ENCODE measurements around the gene PDXP. TPM values are rescaled to one million over a fixed set of nuclear protein-coding genes. Genes with fewer than 3 reads are reported as not detected.
A peak's percentile ranks its signal among the peaks of the same experiment; 100 is the strongest.

PDXP gene
- total and polyA plus RNA-seq, 4 donors = 23.4 to 42.2 (median 28.5) TPM

DNA sequence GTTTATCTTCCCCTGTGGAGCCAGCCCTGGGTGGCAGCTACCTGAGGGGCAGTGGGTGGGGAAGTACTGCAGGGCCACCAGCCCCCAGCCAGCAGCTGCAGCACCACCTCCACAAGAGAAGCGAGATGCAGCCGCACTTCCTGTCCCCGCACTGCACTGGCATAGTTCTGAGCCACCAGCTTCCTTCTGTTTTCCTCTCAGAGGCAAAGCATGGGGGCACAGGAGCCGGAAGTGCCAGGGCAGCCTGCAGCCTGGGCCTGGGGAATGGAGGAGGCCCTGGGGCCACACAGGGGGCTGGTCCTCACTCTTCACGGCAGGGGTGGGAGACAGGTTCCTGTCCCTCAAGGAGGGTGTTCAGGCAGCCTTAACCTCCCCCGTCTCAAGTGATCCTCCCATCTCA lies 31.0 kb upstream of the PDXP start:
- Histone ChIP-seq H3K4me3 (ENCODE audit: low read depth in 1 of 3, low read length in 3 of 3) (no peak overlapping the region), H3K4me1 (ENCODE audit: control insufficient read depth in 4 of 4, insufficient read depth in 4 of 4, low read length in 3 of 4) (peaks cover 16 to 57% (median 50%) of the 10 kb centered on the region in 4 donors), H3K36me3 (ENCODE audit: control insufficient read depth in 4 of 4, insufficient read depth in 3 of 4, low read depth in 1 of 4, low read length in 3 of 4) (peaks cover 0 to 11% (median 5%) of the 10 kb centered on the region in 4 donors), H3K9me3 (ENCODE audit: control insufficient read depth in 4 of 4, low read length in 3 of 4) (no peaks in the 10 kb centered on the region), H3K27ac (ENCODE audit: low read depth in 1 of 2, low read length in 2 of 2) (peak overlapping the region in 1 of 2 donors; percentile 9), H3K27me3 (ENCODE audit: control insufficient read depth in 4 of 4, insufficient read depth in 4 of 4, low read length in 3 of 4) (no peaks in the 10 kb centered on the region), H3K9ac (ENCODE audit: low read depth in 1 of 2, low read length in 2 of 2) (no peak overlapping the region)
- no peak for DNase-seq (ENCODE audit: low spot score)
- 70% methylated on average over 6 of the region's 6 CpGs for WGBS
- TF ChIP-seq EGR1 (IDR thresholded peaks at IDR 0.05; ENCODE audit: low read depth in 2 of 2) (no peak), FOXA1 (IDR thresholded peaks at IDR 0.05) (no peak), MAX (IDR thresholded peaks at IDR 0.05) (no peak), TAF1 (conservative IDR thresholded peaks at IDR 0.05) (no peak), SP1 (IDR thresholded peaks at IDR 0.05) (no peak), RXRA (IDR thresholded peaks at IDR 0.05) (no peak)
- TF ChIP-seq, protein P1, sequence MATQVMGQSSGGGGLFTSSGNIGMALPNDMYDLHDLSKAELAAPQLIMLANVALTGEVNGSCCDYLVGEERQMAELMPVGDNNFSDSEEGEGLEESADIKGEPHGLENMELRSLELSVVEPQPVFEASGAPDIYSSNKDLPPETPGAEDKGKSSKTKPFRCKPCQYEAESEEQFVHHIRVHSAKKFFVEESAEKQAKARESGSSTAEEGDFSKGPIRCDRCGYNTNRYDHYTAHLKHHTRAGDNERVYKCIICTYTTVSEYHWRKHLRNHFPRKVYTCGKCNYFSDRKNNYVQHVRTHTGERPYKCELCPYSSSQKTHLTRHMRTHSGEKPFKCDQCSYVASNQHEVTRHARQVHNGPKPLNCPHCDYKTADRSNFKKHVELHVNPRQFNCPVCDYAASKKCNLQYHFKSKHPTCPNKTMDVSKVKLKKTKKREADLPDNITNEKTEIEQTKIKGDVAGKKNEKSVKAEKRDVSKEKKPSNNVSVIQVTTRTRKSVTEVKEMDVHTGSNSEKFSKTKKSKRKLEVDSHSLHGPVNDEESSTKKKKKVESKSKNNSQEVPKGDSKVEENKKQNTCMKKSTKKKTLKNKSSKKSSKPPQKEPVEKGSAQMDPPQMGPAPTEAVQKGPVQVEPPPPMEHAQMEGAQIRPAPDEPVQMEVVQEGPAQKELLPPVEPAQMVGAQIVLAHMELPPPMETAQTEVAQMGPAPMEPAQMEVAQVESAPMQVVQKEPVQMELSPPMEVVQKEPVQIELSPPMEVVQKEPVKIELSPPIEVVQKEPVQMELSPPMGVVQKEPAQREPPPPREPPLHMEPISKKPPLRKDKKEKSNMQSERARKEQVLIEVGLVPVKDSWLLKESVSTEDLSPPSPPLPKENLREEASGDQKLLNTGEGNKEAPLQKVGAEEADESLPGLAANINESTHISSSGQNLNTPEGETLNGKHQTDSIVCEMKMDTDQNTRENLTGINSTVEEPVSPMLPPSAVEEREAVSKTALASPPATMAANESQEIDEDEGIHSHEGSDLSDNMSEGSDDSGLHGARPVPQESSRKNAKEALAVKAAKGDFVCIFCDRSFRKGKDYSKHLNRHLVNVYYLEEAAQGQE (IDR thresholded peaks at IDR 0.05) = no peak

DNA sequence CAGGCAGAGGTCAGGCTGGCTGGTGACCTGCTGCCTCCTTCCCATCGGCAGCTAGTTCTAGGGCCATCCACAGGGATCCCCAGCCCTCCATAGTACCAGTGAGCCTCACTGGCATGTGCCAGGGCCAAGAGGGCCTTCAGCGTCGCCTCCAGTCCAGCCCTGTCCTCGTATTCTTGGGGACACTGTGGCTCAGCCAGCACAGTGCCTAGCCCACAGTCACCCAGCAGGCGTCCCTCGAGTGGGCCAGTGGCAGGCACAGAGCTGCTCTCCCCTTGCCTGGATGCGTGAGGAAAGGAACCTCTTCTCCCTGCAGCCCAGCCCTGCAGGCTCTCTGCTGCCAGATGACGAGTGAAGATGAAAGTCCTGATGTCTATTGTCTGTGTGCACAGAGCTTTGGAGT lies 29.7 kb upstream of the PDXP start:
- Histone ChIP-seq H3K9me3 (ENCODE audit: control insufficient read depth in 4 of 4, low read length in 3 of 4) (no peaks in the 10 kb centered on the region), H3K36me3 (ENCODE audit: control insufficient read depth in 4 of 4, insufficient read depth in 3 of 4, low read depth in 1 of 4, low read length in 3 of 4) (peaks cover 0 to 10% (median 4%) of the 10 kb centered on the region in 4 donors), H3K4me3 (ENCODE audit: low read depth in 1 of 3, low read length in 3 of 3) (no peak overlapping the region), H3K27me3 (ENCODE audit: control insufficient read depth in 4 of 4, insufficient read depth in 4 of 4, low read length in 3 of 4) (no peaks in the 10 kb centered on the region), H3K9ac (ENCODE audit: low read depth in 1 of 2, low read length in 2 of 2) (no peak overlapping the region), H3K4me1 (ENCODE audit: control insufficient read depth in 4 of 4, insufficient read depth in 4 of 4, low read length in 3 of 4) (peaks cover 19 to 68% (median 56%) of the 10 kb centered on the region in 4 donors), H3K27ac (ENCODE audit: low read depth in 1 of 2, low read length in 2 of 2) (no peak overlapping the region)
- 92% methylated on average over 8 of the region's 8 CpGs for WGBS
- no peak for TF ChIP-seq GABPA (IDR thresholded peaks at IDR 0.05 in 1 of 2, conservative IDR thresholded peaks at IDR 0.05 in 1 of 2)
- TF ChIP-seq SP1 (IDR thresholded peaks at IDR 0.05) = no peak
- no peak for TF ChIP-seq EGR1 (IDR thresholded peaks at IDR 0.05; ENCODE audit: low read depth in 2 of 2)
- TF ChIP-seq NR2F2 (IDR thresholded peaks at IDR 0.05) = no peak
- no peak for TF ChIP-seq HNF4G (IDR thresholded peaks at IDR 0.05)
- TF ChIP-seq FOXA2 (IDR thresholded peaks at IDR 0.05) = no peak
- TF ChIP-seq MAX (IDR thresholded peaks at IDR 0.05) = no peak
- TF ChIP-seq TAF1 (conservative IDR thresholded peaks at IDR 0.05) = no peak
- no peak for DNase-seq (ENCODE audit: low spot score)

- DNase-seq (ENCODE audit: low spot score) = no peak
- Histone ChIP-seq H3K27ac (ENCODE audit: low read depth in 1 of 2, low read length in 2 of 2) (no peak overlapping the region), H3K4me3 (ENCODE audit: low read depth in 1 of 3, low read length in 3 of 3) (no peak overlapping the region), H3K27me3 (ENCODE audit: control insufficient read depth in 4 of 4, insufficient read depth in 4 of 4, low read length in 3 of 4) (no peaks in the 10 kb centered on the region), H3K9me3 (ENCODE audit: control insufficient read depth in 4 of 4, low read length in 3 of 4) (no peaks in the 10 kb centered on the region), H3K4me1 (ENCODE audit: control insufficient read depth in 4 of 4, insufficient read depth in 4 of 4, low read length in 3 of 4) (peaks cover 19 to 70% (median 61%) of the 10 kb centered on the region in 4 donors), H3K9ac (ENCODE audit: low read depth in 1 of 2, low read length in 2 of 2) (no peak overlapping the region), H3K36me3 (ENCODE audit: control insufficient read depth in 4 of 4, insufficient read depth in 3 of 4, low read depth in 1 of 4, low read length in 3 of 4) (peaks cover 0 to 10% (median 3%) of the 10 kb centered on the region in 4 donors)
- WGBS = 94% methylated on average over 10 of the region's 10 CpGs
- TF ChIP-seq YY1 (IDR thresholded peaks at IDR 0.05) (no peak), GABPA (IDR thresholded peaks at IDR 0.05 in 1 of 2, conservative IDR thresholded peaks at IDR 0.05 in 1 of 2) (no peak), ZBTB33 (IDR thresholded peaks at IDR 0.05) (no peak), RAD21 (IDR thresholded peaks at IDR 0.05) (no peak), HNF4A (conservative IDR thresholded peaks at IDR 0.05) (no peak), EGR1 (IDR thresholded peaks at IDR 0.05; ENCODE audit: low read depth in 2 of 2) (no peak), FOXA2 (IDR thresholded peaks at IDR 0.05) (no peak), TAF1 (conservative IDR thresholded peaks at IDR 0.05) (no peak), HNF4G (IDR thresholded peaks at IDR 0.05) (no peak)
- TF ChIP-seq, protein P2, sequence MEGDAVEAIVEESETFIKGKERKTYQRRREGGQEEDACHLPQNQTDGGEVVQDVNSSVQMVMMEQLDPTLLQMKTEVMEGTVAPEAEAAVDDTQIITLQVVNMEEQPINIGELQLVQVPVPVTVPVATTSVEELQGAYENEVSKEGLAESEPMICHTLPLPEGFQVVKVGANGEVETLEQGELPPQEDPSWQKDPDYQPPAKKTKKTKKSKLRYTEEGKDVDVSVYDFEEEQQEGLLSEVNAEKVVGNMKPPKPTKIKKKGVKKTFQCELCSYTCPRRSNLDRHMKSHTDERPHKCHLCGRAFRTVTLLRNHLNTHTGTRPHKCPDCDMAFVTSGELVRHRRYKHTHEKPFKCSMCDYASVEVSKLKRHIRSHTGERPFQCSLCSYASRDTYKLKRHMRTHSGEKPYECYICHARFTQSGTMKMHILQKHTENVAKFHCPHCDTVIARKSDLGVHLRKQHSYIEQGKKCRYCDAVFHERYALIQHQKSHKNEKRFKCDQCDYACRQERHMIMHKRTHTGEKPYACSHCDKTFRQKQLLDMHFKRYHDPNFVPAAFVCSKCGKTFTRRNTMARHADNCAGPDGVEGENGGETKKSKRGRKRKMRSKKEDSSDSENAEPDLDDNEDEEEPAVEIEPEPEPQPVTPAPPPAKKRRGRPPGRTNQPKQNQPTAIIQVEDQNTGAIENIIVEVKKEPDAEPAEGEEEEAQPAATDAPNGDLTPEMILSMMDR (IDR thresholded peaks at IDR 0.05; ENCODE audit: low read depth, low read length, missing input control) = no peak
- TF ChIP-seq, protein P1 (IDR thresholded peaks at IDR 0.05) = no peak
These were observed 28.6 kb upstream of the PDXP start for GRCh38 chr22:37629928-37630327.

All from liver (tissue), 9 donors.